Muscle of leg (tissue), 11 donors: Measurements from ENCODE around the gene PITPNM3. TPM values are rescaled to one million over a fixed set of nuclear protein-coding genes. Genes with fewer than 3 reads are reported as not detected.
"Not testable (repeated sequence)": the region's sequence is repeated elsewhere in the genome, so short reads cannot be mapped to it uniquely, and the experiment has no call there.

ENCODE experiments used
- DNase-seq: peaks from one replicate; pipeline ENCODE4 v3.0.0; 2013
- H3K27ac ChIP-seq: one replicate; pipeline ENCODE4 v1.5.1; 2013; ENCODE audit warnings: mild to moderate bottlenecking, low read length, control low read depth
- H3K27me3 ChIP-seq: one replicate; pipeline ENCODE4 v1.6.1; 2013; ENCODE audit warnings: low read length; ENCODE audit not compliant: control insufficient read depth, insufficient read depth
- H3K36me3 ChIP-seq: one replicate; pipeline ENCODE4 v1.6.1; 2013; ENCODE audit warnings: low read length; ENCODE audit not compliant: control insufficient read depth, insufficient read depth
- H3K4me1 ChIP-seq: one replicate; pipeline ENCODE4 v1.6.1; 2013; ENCODE audit warnings: low read length; ENCODE audit not compliant: control insufficient read depth, insufficient read depth
- H3K4me3 ChIP-seq: one replicate; pipeline ENCODE4 v1.5.1; 2013; ENCODE audit warnings: low read length, control low read depth
- H3K9me3 ChIP-seq: replicated peaks from 2 replicates; pipeline ENCODE4 v1.6.1; 2013; ENCODE audit warnings: low read depth, low read length; ENCODE audit not compliant: control insufficient read depth
- WGBS: methylation state at CpG from one replicate; pipeline ENCODE4 v1.1.5; 2013; ENCODE audit warnings: missing lambda C conversion rate; ENCODE audit not compliant: insufficient coverage; 5-methylcytosine and 5-hydroxymethylcytosine counted together
- polyA plus RNA-seq, 8 donors: library from polyadenylated mRNA; unstranded; fragments of 120-200 nt; gene quantifications; one replicate each; pipeline versions ENCODE4 v1.2.1 to v1.2.3, GENCODE V29; 2013; ENCODE audit warnings: inconsistent platforms in 1 of 8, low replicate concordance in 1 of 8; ENCODE audit not compliant: insufficient read length in 8 of 8, insufficient read depth in 1 of 8
- total RNA-seq: library from RNA; stranded (reverse); fragments of 120-200 nt; gene quantifications from one replicate; pipeline ENCODE4 v1.2.4, GENCODE V29; 2013

PITPNM3 gene
- total and polyA plus RNA-seq, 9 donors = 2.1 to 6.2 (median 4.2) TPM

GRCh38 chr17:6482796-6483195 lies 73.6 kb downstream of the PITPNM3 start:
- not testable (repeated sequence) for H3K36me3 ChIP-seq, H3K27me3 ChIP-seq, H3K9me3 ChIP-seq, H3K4me3 ChIP-seq, H3K27ac ChIP-seq, DNase-seq
- 84% methylated on average over 6 of the region's 10 CpGs for WGBS
- H3K4me1 ChIP-seq = peaks cover 16% of the 10 kb centered on the region

GRCh38 chr17:6482105-6482455 lies 74.3 kb downstream of the PITPNM3 start:
- no peak overlapping the region for H3K27ac ChIP-seq
- no peaks in the 10 kb centered on the region for H3K27me3 ChIP-seq
- no peaks in the 10 kb centered on the region for H3K9me3 ChIP-seq
- H3K36me3 ChIP-seq = no peaks in the 10 kb centered on the region
- H3K4me1 ChIP-seq = peaks cover 9% of the 10 kb centered on the region
- WGBS = 84% methylated on average over 4 of the region's 6 CpGs
- no peak for DNase-seq
- no peak overlapping the region for H3K4me3 ChIP-seq

GRCh38 chr17:6480303-6480675 lies 76.1 kb downstream of the PITPNM3 start:
- no peak overlapping the region for H3K4me3 ChIP-seq
- 19% methylated on average over 9 of the region's 9 CpGs for WGBS
- peaks cover 3% of the 10 kb centered on the region for H3K36me3 ChIP-seq
- H3K9me3 ChIP-seq = no peaks in the 10 kb centered on the region
- H3K4me1 ChIP-seq = peaks cover 5% of the 10 kb centered on the region
- H3K27ac ChIP-seq = no peak overlapping the region
- H3K27me3 ChIP-seq = no peaks in the 10 kb centered on the region
- no peak for DNase-seq

GRCh38 chr17:6479622-6480302 lies 76.6 kb downstream of the PITPNM3 start:
- H3K36me3 ChIP-seq = peaks cover 3% of the 10 kb centered on the region
- no peak overlapping the region for H3K27ac ChIP-seq
- H3K4me1 ChIP-seq = peaks cover 5% of the 10 kb centered on the region
- no peak overlapping the region for H3K4me3 ChIP-seq
- H3K27me3 ChIP-seq = no peaks in the 10 kb centered on the region
- peak; percentile 37 for DNase-seq
- 31% methylated on average over 8 of the region's 13 CpGs for WGBS
- no peaks in the 10 kb centered on the region for H3K9me3 ChIP-seq

GRCh38 chr17:6478486-6478885 lies 77.9 kb downstream of the PITPNM3 start:
- Histone ChIP-seq H3K27me3 (no peaks in the 10 kb centered on the region), H3K4me3 (no peak overlapping the region), H3K27ac (no peak overlapping the region), H3K36me3 (peaks cover 3% of the 10 kb centered on the region), H3K9me3 (no peaks in the 10 kb centered on the region), H3K4me1 (peaks cover 10% of the 10 kb centered on the region)
- 84% methylated on average over 9 of the region's 11 CpGs for WGBS
- no peak for DNase-seq

- Histone ChIP-seq H3K4me3 (no peak overlapping the region), H3K27me3 (no peaks in the 10 kb centered on the region), H3K4me1 (peaks cover 14% of the 10 kb centered on the region), H3K27ac (no peak overlapping the region), H3K36me3 (peaks cover 3% of the 10 kb centered on the region), H3K9me3 (no peaks in the 10 kb centered on the region)
- DNase-seq = no peak
- 82% methylated on average over 12 of the region's 14 CpGs for WGBS
Measured at GRCh38 chr17:6477831-6478383, 78.4 kb downstream of the PITPNM3 start.

GRCh38 chr17:6476810-6477179 lies 79.6 kb downstream of the PITPNM3 start:
- Histone ChIP-seq H3K27me3 (no peaks in the 10 kb centered on the region), H3K27ac (no peak overlapping the region), H3K9me3 (no peaks in the 10 kb centered on the region), H3K36me3 (peaks cover 3% of the 10 kb centered on the region), H3K4me3 (no peak overlapping the region), H3K4me1 (peaks cover 24% of the 10 kb centered on the region)
- no peak for DNase-seq
- 77% methylated on average over 9 of the region's 10 CpGs for WGBS

- peaks cover 3% of the 10 kb centered on the region for H3K36me3 ChIP-seq
Measured at GRCh38 chr17:6476076-6476809, 80.1 kb downstream of the PITPNM3 start.

GRCh38 chr17:6475411-6475810 lies 80.9 kb downstream of the PITPNM3 start:
- no peak overlapping the region for H3K27ac ChIP-seq
- H3K4me1 ChIP-seq = peaks cover 29% of the 10 kb centered on the region
- no CpG with 5 or more reads among the region's 4 CpGs for WGBS
- no peaks in the 10 kb centered on the region for H3K27me3 ChIP-seq
- H3K36me3 ChIP-seq = peaks cover 3% of the 10 kb centered on the region
- no peaks in the 10 kb centered on the region for H3K9me3 ChIP-seq
- no peak overlapping the region for H3K4me3 ChIP-seq
- no peak for DNase-seq

More at GRCh38 chr17:6476076-6476809, 80.1 kb downstream of the PITPNM3 start:
- Histone ChIP-seq H3K27me3 (no peaks in the 10 kb centered on the region), H3K4me1 (peaks cover 29% of the 10 kb centered on the region), H3K9me3 (no peaks in the 10 kb centered on the region), H3K27ac (no peak overlapping the region), H3K4me3 (no peak overlapping the region)
- no peak for DNase-seq
- 79% methylated on average over 4 of the region's 8 CpGs for WGBS

GRCh38 chr17:6474906-6475305 lies 81.4 kb downstream of the PITPNM3 start:
- H3K27me3 ChIP-seq = no peaks in the 10 kb centered on the region
- 44% methylated on average over 5 of the region's 7 CpGs for WGBS
- no peak overlapping the region for H3K27ac ChIP-seq
- peaks cover 26% of the 10 kb centered on the region for H3K4me1 ChIP-seq
- peak; percentile 49 for DNase-seq
- peaks cover 3% of the 10 kb centered on the region for H3K36me3 ChIP-seq
- H3K9me3 ChIP-seq = no peaks in the 10 kb centered on the region
- H3K4me3 ChIP-seq = no peak overlapping the region
